SK-N-SH treated with all-trans-retinoic acid at 6 μM for 48 hours (cell line): ENCODE measurements around the gene SLC25A39.

Experiments
- ARNTL ChIP-seq: fragments of 450-650 bp; formaldehyde crosslinking; IDR thresholded peaks from 2 replicates; pipeline ENCODE4 v1.5.0; 2020; ENCODE audit warnings: low read depth, mild to moderate bottlenecking, moderate library complexity, borderline replicate concordance
- GLIS3 ChIP-seq: fragments of 250-450 bp; sonication (Bioruptor Pico); IDR thresholded peaks from 2 replicates; pipeline ENCODE4 v1.5.0; 2020; ENCODE audit warnings: mild to moderate bottlenecking, moderate library complexity
- PATZ1 ChIP-seq: fragments of 250-450 bp; sonication (Bioruptor Pico); IDR thresholded peaks from 2 replicates; pipeline ENCODE4 v1.8.0; 2020; ENCODE audit warnings: mild to moderate bottlenecking, moderate library complexity, borderline replicate concordance
- RARB ChIP-seq: fragments of 250-450 bp; sonication (Bioruptor Pico); IDR thresholded peaks from 2 replicates; pipeline ENCODE4 v1.8.0; 2021; ENCODE audit warnings: mild to moderate bottlenecking, moderate library complexity
- ZC3H10 ChIP-seq: fragments of 250-450 bp; sonication (Bioruptor Pico); IDR thresholded peaks from 2 replicates; pipeline ENCODE4 v1.5.1; 2021; ENCODE audit warnings: mild to moderate bottlenecking, moderate library complexity
- ZFP3 ChIP-seq: fragments of 250-450 bp; sonication (Bioruptor Pico); IDR thresholded peaks from 2 replicates; pipeline ENCODE4 v1.5.0; 2020; ENCODE audit warnings: mild to moderate bottlenecking, moderate library complexity
- ZFP30 ChIP-seq: fragments of 450-650 bp; formaldehyde crosslinking; IDR thresholded peaks from 2 replicates; pipeline ENCODE4 v1.5.0; 2022; ENCODE audit warnings: mild to moderate bottlenecking, moderate library complexity
- TF ChIP-seq, protein P1 (sequence below): fragments of 250-450 bp; sonication (Bioruptor Pico); IDR thresholded peaks from 2 replicates; pipeline ENCODE4 v1.5.1; 2021; ENCODE audit warnings: mild to moderate bottlenecking, moderate library complexity

GRCh38 chr17:44360826-44361225 lies 36.2 kb upstream of the SLC25A39 start:
- TF ChIP-seq GLIS3 (CRISPR knock-in tag), result no peak
- TF ChIP-seq RARB (CRISPR knock-in tag), result no peak
- TF ChIP-seq ZC3H10 (CRISPR knock-in tag), result no peak
- TF ChIP-seq PATZ1 (CRISPR knock-in tag), result no peak
- TF ChIP-seq ARNTL (CRISPR knock-in tag), result no peak
- TF ChIP-seq, protein P1, sequence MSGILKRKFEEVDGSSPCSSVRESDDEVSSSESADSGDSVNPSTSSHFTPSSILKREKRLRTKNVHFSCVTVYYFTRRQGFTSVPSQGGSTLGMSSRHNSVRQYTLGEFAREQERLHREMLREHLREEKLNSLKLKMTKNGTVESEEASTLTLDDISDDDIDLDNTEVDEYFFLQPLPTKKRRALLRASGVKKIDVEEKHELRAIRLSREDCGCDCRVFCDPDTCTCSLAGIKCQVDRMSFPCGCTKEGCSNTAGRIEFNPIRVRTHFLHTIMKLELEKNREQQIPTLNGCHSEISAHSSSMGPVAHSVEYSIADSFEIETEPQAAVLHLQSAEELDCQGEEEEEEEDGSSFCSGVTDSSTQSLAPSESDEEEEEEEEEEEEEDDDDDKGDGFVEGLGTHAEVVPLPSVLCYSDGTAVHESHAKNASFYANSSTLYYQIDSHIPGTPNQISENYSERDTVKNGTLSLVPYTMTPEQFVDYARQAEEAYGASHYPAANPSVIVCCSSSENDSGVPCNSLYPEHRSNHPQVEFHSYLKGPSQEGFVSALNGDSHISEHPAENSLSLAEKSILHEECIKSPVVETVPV (CRISPR knock-in tag), result no peak
- no peak for TF ChIP-seq ZFP30 (CRISPR knock-in tag)
- TF ChIP-seq ZFP3 (CRISPR knock-in tag), result no peak
